GM12892 (cell line): ENCODE data around the gene ANXA4.

Experiments used
- POLR2A ChIP-seq: IDR thresholded peaks from 2 replicates; pipeline ENCODE4 v1.6.1; 2011; ENCODE audit warnings: low read depth, low read length, control low read depth
- POLR2AphosphoS5 ChIP-seq: IDR thresholded peaks from 2 replicates; pipeline ENCODE4 v1.6.1; 2011; ENCODE audit warnings: low read depth, low read length, control low read depth

GRCh38 chr2:69858261-69858660 is 116.3 kb downstream of the ANXA4 start:
- TF ChIP-seq POLR2A, result no peak
- no peak for TF ChIP-seq POLR2AphosphoS5
